ENCODE data around the gene CCDC60.

Gene CCDC60

GRCh38 chr12:119296535-119296934 is 38.0 kb upstream of the CCDC60 start:
- TF ChIP-seq TAF1 (IDR thresholded peaks at IDR 0.05; ENCODE audit: borderline replicate concordance, insufficient read depth, low read length) (no peak), SIN3A (IDR thresholded peaks at IDR 0.05; ENCODE audit: borderline replicate concordance, insufficient read depth, low read length) (no peak), POLR2AphosphoS5 (IDR thresholded peaks at IDR 0.05; ENCODE audit: low read depth, low read length) (no peak), FOXP2 (optimal IDR thresholded peaks at IDR 0.05; ENCODE audit: borderline replicate concordance, extremely low read depth, extremely low read length, insufficient read depth) (no peak)
- TF ChIP-seq, protein P1, sequence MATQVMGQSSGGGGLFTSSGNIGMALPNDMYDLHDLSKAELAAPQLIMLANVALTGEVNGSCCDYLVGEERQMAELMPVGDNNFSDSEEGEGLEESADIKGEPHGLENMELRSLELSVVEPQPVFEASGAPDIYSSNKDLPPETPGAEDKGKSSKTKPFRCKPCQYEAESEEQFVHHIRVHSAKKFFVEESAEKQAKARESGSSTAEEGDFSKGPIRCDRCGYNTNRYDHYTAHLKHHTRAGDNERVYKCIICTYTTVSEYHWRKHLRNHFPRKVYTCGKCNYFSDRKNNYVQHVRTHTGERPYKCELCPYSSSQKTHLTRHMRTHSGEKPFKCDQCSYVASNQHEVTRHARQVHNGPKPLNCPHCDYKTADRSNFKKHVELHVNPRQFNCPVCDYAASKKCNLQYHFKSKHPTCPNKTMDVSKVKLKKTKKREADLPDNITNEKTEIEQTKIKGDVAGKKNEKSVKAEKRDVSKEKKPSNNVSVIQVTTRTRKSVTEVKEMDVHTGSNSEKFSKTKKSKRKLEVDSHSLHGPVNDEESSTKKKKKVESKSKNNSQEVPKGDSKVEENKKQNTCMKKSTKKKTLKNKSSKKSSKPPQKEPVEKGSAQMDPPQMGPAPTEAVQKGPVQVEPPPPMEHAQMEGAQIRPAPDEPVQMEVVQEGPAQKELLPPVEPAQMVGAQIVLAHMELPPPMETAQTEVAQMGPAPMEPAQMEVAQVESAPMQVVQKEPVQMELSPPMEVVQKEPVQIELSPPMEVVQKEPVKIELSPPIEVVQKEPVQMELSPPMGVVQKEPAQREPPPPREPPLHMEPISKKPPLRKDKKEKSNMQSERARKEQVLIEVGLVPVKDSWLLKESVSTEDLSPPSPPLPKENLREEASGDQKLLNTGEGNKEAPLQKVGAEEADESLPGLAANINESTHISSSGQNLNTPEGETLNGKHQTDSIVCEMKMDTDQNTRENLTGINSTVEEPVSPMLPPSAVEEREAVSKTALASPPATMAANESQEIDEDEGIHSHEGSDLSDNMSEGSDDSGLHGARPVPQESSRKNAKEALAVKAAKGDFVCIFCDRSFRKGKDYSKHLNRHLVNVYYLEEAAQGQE (IDR thresholded peaks at IDR 0.05; ENCODE audit: insufficient read depth in 1 of 2, low read depth in 2 of 2, low read length in 2 of 2): no peak

DNA sequence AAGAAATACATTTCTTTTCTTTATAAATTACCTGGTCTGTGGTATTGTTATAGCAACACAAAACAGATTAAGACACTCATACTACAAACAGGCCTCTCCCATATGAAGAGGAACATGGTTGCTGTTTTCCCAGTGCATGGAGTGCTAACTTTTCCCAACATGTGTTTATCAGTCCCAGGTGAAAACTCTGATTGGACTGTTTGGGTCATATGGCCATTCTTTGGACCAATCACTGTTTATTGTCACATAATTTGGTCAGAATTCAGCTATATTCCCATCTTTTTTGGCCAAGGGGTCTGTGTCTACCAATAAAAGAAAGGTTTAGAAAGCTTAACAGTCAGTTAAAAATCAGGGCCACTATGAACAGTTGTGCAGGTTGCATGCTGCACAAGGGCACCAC is 35.4 kb upstream of the CCDC60 start:
- no peak for TF ChIP-seq FOXP2 (optimal IDR thresholded peaks at IDR 0.05; ENCODE audit: borderline replicate concordance, extremely low read depth, extremely low read length, insufficient read depth)
- TF ChIP-seq POLR2AphosphoS5 (IDR thresholded peaks at IDR 0.05; ENCODE audit: low read depth, low read length): no peak
- no peak for TF ChIP-seq TAF1 (IDR thresholded peaks at IDR 0.05; ENCODE audit: borderline replicate concordance, insufficient read depth, low read length)
- TF ChIP-seq SIN3A (IDR thresholded peaks at IDR 0.05; ENCODE audit: borderline replicate concordance, insufficient read depth, low read length): no peak
- TF ChIP-seq, protein P1 (IDR thresholded peaks at IDR 0.05; ENCODE audit: insufficient read depth in 1 of 2, low read depth in 2 of 2, low read length in 2 of 2): no peak

GRCh38 chr12:119301379-119301778 is 33.1 kb upstream of the CCDC60 start:
- TF ChIP-seq FOXP2 (optimal IDR thresholded peaks at IDR 0.05; ENCODE audit: borderline replicate concordance, extremely low read depth, extremely low read length, insufficient read depth) (no peak), SIN3A (IDR thresholded peaks at IDR 0.05; ENCODE audit: borderline replicate concordance, insufficient read depth, low read length) (no peak), TAF1 (IDR thresholded peaks at IDR 0.05; ENCODE audit: borderline replicate concordance, insufficient read depth, low read length) (no peak), POLR2AphosphoS5 (IDR thresholded peaks at IDR 0.05; ENCODE audit: low read depth, low read length) (no peak)
- TF ChIP-seq, protein P1 (IDR thresholded peaks at IDR 0.05; ENCODE audit: insufficient read depth in 1 of 2, low read depth in 2 of 2, low read length in 2 of 2): no peak

DNA sequence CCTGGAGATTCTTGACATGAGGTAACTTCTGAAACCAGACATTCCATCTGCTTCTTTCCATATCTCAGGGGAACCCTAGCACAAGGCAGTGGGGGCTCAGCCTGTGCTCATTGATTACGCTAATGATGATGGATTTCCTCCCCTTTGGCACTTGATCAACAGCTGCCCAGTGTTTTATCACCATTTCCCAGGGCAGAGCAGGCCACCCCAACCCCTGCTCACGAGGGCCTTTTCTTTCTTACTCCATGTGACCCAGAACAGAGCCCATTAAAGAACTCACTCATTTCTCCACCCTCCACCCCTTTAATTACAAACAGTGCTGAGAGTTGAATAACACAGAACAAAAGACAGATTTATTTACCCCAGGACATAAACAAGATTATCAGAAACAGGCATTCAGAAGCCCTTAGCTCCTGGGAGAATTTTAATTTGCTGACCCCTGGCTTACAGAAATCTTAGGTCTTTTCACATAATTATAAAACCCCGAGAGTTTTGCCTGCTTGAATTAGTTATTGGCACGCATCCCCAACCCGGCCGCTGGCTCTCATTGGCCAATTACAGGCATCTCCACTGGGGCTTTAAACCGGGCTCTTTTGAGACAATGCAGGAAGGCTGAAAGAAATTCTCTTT is 32.0 kb upstream of the CCDC60 start:
- no peak for TF ChIP-seq SIN3A (IDR thresholded peaks at IDR 0.05; ENCODE audit: borderline replicate concordance, insufficient read depth, low read length)
- TF ChIP-seq FOXP2 (optimal IDR thresholded peaks at IDR 0.05; ENCODE audit: borderline replicate concordance, extremely low read depth, extremely low read length, insufficient read depth): no peak
- TF ChIP-seq, protein P1 (IDR thresholded peaks at IDR 0.05; ENCODE audit: insufficient read depth in 1 of 2, low read depth in 2 of 2, low read length in 2 of 2): no peak
- no peak for TF ChIP-seq POLR2AphosphoS5 (IDR thresholded peaks at IDR 0.05; ENCODE audit: low read depth, low read length)
- no peak for TF ChIP-seq TAF1 (IDR thresholded peaks at IDR 0.05; ENCODE audit: borderline replicate concordance, insufficient read depth, low read length)
